ENCODE measurements around the gene MCM8. TPM values are rescaled to one million over a fixed set of nuclear protein-coding genes. Genes with fewer than 3 reads are reported as not detected.

MCM8 gene
- polyA plus RNA-seq, 1 donor (not counting 4 experiments of a cell fraction or from before 2014, with no cell fraction given): 7.0 TPM

DNA sequence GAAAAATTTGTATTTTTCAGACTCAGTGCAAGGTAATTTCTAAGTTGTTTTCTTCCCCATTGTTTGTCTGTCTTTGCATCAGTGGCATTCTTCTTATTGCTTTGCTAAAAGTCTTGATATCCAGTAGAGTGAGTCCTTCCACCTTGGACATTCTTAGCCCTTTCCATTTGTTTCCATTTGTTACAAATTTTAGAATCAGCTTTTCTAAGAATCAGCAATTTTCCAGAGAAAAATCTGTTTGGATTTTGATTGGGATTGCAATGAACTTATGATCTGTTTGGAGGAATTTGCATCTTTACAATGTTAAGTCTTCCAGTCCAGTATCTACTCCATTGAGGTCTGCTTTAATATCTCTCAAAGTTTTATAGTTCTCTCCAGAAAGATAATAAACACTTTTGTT, 67.0 kb downstream of the MCM8 start:
- Histone ChIP-seq H3K4me1 (ENCODE audit: control insufficient read depth, extremely low read depth, insufficient read depth, low read length) (no peaks in the 10 kb centered on the region), H3K4me2 (ENCODE audit: control insufficient read depth, extremely low read depth, insufficient read depth, low read depth, low read length) (no peak overlapping the region), H3K9me1 (ENCODE audit: control insufficient read depth, extremely low read depth, insufficient read depth, low read length) (no peaks in the 10 kb centered on the region), H2AFZ (ENCODE audit: control insufficient read depth, low read length) (no peak overlapping the region), H3K79me2 (ENCODE audit: control insufficient read depth, insufficient read depth, low read length) (peaks cover 58% of the 10 kb centered on the region), H3K27me3 (ENCODE audit: control insufficient read depth, extremely low read depth, insufficient read depth, low read length) (no peaks in the 10 kb centered on the region), H3K36me3 (ENCODE audit: control insufficient read depth in 2 of 2, extremely low read depth in 1 of 2, insufficient read depth in 2 of 2, low read length in 2 of 2) (peaks cover 9 to 17% of the 10 kb centered on the region in 2 experiments), H3K27ac (ENCODE audit: control insufficient read depth, insufficient read depth, low read length) (no peak overlapping the region), H3K4me3 (ENCODE audit: control insufficient read depth in 2 of 3, extremely low read depth in 1 of 3, insufficient read depth in 2 of 3, low read depth in 1 of 3, low read length in 3 of 3) (no peak overlapping the region), H4K20me1 (ENCODE audit: control insufficient read depth, extremely low read depth, insufficient read depth, low read length) (no peaks in the 10 kb centered on the region), H3K9ac (ENCODE audit: control insufficient read depth, extremely low read depth, insufficient read depth, low read length) (no peak overlapping the region), H3K9me3 (ENCODE audit: control insufficient read depth, low read depth, low read length) (no peaks in the 10 kb centered on the region)
- dilution Hi-C loops (cut with MboI; ENCODE audit: extremely low pct_ligation_motif_present, low sequenced_read_pairs): no loop called here
- FAIRE-seq (no peak), DNase-seq (ENCODE audit: low read depth, low spot score) (no peak)
- no peak for TF ChIP-seq EZH2 (IDR thresholded peaks at IDR 0.05; ENCODE audit: low read length)
- TF ChIP-seq, protein P1, sequence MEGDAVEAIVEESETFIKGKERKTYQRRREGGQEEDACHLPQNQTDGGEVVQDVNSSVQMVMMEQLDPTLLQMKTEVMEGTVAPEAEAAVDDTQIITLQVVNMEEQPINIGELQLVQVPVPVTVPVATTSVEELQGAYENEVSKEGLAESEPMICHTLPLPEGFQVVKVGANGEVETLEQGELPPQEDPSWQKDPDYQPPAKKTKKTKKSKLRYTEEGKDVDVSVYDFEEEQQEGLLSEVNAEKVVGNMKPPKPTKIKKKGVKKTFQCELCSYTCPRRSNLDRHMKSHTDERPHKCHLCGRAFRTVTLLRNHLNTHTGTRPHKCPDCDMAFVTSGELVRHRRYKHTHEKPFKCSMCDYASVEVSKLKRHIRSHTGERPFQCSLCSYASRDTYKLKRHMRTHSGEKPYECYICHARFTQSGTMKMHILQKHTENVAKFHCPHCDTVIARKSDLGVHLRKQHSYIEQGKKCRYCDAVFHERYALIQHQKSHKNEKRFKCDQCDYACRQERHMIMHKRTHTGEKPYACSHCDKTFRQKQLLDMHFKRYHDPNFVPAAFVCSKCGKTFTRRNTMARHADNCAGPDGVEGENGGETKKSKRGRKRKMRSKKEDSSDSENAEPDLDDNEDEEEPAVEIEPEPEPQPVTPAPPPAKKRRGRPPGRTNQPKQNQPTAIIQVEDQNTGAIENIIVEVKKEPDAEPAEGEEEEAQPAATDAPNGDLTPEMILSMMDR (optimal IDR thresholded peaks at IDR 0.05 in 1 of 3, IDR thresholded peaks at IDR 0.05 in 1 of 3, conservative IDR thresholded peaks at IDR 0.05 in 1 of 3; ENCODE audit: extremely low read depth in 1 of 3, insufficient read depth in 2 of 3, low read length in 3 of 3): no peak

DNA sequence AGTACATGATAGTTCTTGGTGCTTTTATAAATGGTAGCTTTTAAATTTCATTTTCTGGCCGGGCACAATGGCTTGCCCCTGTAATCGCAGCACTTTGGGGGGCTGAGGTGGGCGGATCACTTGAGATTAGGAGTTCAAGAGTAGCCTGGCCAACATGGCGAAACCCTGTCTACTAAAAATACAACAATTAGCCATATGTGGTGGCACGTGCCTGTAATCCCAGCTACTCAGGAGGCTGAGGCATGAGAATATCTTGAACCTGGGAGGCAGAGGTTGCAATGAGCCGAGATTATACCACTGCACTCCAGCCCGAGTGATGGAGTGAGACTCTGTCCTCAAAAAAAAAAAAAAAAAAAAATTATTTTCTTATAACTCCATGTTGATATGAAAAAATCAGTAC, 67.4 kb downstream of the MCM8 start:
- no peak overlapping the region for H3K27ac ChIP-seq (ENCODE audit: control insufficient read depth, insufficient read depth, low read length)
- FAIRE-seq (no peak), DNase-seq (ENCODE audit: low read depth, low spot score) (no peak)
- no peaks in the 10 kb centered on the region for H3K9me3 ChIP-seq (ENCODE audit: control insufficient read depth, low read depth, low read length)
- H3K4me2 ChIP-seq (ENCODE audit: control insufficient read depth, extremely low read depth, insufficient read depth, low read depth, low read length): no peak overlapping the region
- H3K9me1 ChIP-seq (ENCODE audit: control insufficient read depth, extremely low read depth, insufficient read depth, low read length): no peaks in the 10 kb centered on the region
- no peak overlapping the region for H3K9ac ChIP-seq (ENCODE audit: control insufficient read depth, extremely low read depth, insufficient read depth, low read length)
- TF ChIP-seq, protein P1 (optimal IDR thresholded peaks at IDR 0.05 in 1 of 3, IDR thresholded peaks at IDR 0.05 in 1 of 3, conservative IDR thresholded peaks at IDR 0.05 in 1 of 3; ENCODE audit: extremely low read depth in 1 of 3, insufficient read depth in 2 of 3, low read length in 3 of 3): no peak
- TF ChIP-seq EZH2 (IDR thresholded peaks at IDR 0.05; ENCODE audit: low read length): no peak
- no peaks in the 10 kb centered on the region for H4K20me1 ChIP-seq (ENCODE audit: control insufficient read depth, extremely low read depth, insufficient read depth, low read length)
- H3K79me2 ChIP-seq (ENCODE audit: control insufficient read depth, insufficient read depth, low read length): peaks cover 54% of the 10 kb centered on the region
- no peak overlapping the region for H2AFZ ChIP-seq (ENCODE audit: control insufficient read depth, low read length)
- H3K36me3 ChIP-seq (ENCODE audit: control insufficient read depth in 2 of 2, extremely low read depth in 1 of 2, insufficient read depth in 2 of 2, low read length in 2 of 2): peaks cover 6 to 13% of the 10 kb centered on the region in 2 experiments
- no peaks in the 10 kb centered on the region for H3K4me1 ChIP-seq (ENCODE audit: control insufficient read depth, extremely low read depth, insufficient read depth, low read length)
- dilution Hi-C loops (cut with MboI; ENCODE audit: extremely low pct_ligation_motif_present, low sequenced_read_pairs): no loop called here
- no peaks in the 10 kb centered on the region for H3K27me3 ChIP-seq (ENCODE audit: control insufficient read depth, extremely low read depth, insufficient read depth, low read length)
- H3K4me3 ChIP-seq (ENCODE audit: control insufficient read depth in 2 of 3, extremely low read depth in 1 of 3, insufficient read depth in 2 of 3, low read depth in 1 of 3, low read length in 3 of 3): no peak overlapping the region
